Cortex of kidney (tissue), 1 donor: Measurements from ENCODE around the gene TMEFF2.
"Not testable (repeated sequence)": the region's sequence is repeated elsewhere in the genome, so short reads cannot be mapped to it uniquely, and the experiment has no call there.

Experiments
- DNase-seq: peaks from one replicate; lab custom pipeline; 2025; lab: John Stamatoyannopoulos, UW

Gene TMEFF2

DNA sequence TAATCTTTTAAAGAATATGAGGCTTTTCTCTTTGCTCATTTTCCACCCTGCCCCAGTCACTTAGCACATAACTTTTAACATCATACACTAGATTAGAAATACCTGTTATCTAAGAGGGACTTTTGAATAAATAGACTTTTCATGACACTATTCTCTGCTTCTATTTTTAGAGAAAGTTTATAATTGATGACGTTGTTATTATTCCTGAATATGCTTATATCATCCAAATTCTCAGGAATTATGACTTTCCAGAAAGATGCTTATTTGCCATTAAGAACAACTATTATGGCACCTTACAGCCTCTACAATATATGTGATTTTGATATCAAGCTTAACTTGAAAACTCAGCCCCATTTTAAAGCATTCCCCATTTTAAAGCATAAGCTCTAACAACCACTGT lies 11.4 kb downstream of the TMEFF2 start:
- DNase-seq: no peak

DNA sequence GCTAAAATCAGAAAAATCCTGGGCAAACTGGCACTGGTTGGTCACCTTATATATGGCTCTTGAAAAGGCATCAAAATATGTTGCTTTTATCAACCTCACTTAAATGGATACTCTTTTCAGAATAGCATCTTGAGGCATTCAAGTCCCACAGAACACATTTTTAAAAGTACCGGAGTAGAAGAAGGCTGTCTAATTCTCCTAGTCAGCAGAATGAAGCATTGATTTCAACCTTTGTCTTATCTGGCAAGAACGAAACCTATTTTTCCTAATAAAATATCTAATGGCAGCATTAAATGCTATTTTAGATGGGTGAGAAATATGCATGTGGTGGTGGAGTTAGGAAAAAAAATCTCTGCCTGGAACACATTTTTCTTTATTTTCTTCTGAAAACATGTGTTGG lies 27.8 kb downstream of the TMEFF2 start:
- DNase-seq: no peak

DNA sequence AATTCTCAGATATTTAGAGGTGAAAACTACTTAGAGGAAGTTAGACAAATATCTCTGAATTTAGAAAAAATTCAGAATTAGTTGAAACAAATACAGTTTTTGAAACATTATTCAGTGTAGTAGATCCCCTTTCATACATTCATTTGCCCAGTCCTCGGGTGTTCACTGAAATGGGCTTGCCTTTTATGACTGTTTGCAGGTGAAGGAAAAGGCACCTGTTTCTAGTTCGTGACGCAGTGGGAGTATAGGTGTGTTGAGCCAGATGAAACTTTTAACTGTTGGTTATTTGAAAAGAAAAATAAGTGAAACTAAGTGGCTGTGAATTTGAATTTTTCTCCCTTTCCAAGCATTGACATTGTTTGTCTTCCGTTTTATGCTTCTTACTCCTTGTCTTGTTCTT lies 28.9 kb downstream of the TMEFF2 start:
- no peak for DNase-seq

DNA sequence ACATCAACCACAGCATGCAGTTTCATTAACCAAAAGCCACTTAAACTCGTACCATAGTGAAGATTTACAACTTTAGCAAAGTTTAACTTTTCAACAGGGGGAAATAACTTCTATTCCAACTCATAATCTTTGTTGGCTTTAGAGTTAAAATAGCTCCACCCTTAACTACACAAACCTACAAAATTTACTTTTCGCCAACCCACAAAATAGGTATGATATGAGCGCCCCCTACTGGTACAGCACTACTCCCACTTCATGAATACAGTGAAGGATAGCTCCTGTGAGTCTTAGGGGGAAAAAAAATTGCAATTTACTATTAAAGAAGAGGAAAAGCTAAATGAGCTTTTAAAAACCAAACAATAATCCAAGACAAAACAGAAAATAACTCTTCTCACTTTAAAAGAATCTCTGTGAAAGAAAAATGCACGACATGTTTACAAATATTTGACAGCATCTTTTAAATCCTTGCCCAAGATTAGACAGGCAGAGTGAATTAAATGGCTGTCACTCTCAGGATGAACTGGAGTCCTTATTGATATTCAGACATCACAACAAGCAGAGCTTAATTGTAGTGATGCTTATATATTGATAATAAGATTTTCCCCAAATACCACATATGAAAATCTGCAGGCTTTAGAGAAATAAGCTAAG lies 32.2 kb downstream of the TMEFF2 start:
- no peak for DNase-seq

DNA sequence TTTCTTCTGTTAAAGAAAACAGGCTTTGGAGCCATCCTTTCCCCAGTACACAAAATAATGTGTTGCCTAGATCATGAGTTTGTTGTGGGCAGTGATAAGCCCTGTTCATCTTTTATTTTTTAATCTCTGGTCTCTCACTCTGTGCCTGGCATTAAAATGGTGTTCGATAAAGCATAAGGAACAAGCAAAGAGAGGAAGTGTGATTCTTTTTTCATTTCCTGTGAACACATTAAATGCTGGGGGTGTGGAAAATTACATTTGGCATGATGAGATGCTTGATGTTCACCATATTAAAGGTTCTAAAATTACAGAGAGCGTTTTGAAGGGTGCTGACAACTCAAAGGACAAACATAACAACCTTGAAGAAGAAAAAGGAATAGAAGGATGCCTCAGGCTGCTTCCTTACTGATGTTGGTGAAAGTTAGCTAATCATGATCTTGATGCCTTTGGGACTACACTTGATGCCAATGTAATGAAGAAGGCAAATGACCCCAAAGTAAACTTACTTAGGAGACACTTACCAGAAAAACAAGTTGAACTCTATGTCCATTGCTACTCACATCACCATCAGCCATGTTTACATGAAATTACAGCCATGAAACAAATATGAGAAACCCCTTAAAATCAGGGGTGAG lies 33.0 kb downstream of the TMEFF2 start:
- no peak for DNase-seq

DNA sequence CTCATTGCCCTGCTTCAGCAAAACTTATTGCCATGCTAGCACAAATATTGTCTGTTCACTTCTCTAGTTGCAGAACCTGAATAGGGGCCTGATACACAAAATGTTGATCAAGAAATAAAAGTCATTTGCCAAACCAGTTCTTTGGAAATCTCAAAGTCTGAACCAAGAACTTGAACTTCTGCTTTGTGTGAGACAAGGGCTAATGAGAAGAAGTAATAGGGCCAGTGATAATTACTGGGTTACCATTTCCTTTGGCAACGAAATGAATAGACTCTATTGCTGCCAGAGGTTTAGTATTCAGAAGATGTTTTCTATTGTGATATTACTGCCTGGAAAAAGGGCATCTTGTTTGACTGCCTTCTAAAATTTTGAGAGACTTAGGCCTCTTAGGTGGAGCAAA lies 35.0 kb downstream of the TMEFF2 start:
- no peak for DNase-seq

DNA sequence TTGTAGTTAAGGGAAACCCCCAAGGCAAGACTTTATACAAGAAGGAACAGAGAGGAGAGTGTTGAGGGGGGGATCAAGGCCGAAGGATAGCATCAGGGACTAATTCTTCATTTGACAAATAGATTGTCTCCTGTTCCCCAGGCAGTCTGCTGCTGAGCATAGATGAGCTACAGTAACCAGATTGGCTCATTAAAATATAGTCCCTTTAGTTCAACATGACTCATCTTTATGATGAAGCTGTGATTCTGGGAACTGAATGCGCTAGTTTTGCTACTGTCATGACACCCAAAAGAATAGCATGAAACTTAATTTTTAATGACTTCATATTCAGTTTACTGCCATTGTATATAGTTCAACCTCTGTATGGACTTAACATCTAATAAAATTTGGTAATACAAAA lies 35.5 kb downstream of the TMEFF2 start:
- no peak for DNase-seq

DNA sequence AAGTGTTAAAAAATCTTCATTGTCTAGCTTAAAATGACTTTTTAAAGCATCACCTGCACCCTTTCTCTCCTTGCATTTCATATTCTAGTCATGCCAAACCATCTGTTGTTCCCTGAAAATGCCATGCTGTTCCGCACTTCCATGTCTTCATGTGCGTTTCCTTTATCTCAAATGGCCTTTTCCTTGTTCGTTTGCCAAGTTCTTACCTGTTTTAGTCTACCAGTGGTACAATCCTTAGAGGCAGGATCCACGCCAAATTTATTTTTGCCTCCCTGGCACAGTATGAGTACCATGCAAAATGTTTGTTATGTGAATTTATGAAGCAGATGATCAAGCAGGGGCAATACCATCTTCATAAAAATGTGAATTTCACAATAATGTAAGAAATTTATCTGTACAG lies 37.0 kb downstream of the TMEFF2 start:
- DNase-seq: no peak

DNA sequence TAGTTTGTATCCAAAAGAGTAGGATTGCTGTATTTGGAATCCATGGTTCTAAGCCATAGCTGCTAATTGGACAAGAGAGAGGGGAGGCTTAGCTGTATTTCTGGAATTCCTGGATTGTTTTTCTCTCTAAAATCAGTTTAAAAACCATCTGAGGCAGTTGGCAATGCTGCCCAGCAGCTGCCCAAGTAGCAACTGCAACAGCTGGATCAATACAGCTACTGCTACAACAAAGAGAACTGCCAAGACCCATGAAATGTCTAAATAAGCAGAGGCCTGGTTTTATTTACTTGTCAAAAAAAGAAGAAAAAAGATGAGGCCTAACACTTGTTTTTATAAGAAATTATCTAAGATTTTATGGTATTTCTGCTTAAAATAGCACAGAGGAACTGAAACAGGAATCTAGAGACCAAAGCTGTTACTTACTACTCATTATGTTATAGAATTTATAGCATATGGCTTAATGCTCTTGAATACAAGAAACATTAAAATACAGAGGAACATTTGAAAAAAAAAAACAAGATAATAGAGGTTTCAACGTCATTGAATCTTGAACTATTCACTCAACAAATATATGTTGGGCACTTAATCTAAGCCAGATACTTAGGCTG lies 39.1 kb downstream of the TMEFF2 start:
- DNase-seq: no peak

DNA sequence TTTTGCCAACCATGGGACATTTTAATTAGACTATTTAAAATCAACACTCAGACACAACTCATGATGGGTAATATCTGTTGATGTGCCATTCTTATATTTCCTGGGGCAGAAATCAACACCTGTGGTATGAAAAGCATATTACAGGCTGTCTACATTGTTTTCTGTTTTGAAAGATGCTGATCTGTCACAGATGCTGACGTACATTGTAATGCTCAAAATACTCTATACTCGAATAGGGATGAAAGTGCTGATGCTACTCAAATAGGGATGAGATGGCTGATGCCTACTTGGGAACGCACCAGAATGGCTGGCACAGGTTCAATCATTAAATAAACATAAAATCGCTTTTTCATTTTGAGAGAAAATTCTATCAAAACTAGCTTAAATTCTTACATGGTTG lies 41.2 kb downstream of the TMEFF2 start:
- no peak for DNase-seq

DNA sequence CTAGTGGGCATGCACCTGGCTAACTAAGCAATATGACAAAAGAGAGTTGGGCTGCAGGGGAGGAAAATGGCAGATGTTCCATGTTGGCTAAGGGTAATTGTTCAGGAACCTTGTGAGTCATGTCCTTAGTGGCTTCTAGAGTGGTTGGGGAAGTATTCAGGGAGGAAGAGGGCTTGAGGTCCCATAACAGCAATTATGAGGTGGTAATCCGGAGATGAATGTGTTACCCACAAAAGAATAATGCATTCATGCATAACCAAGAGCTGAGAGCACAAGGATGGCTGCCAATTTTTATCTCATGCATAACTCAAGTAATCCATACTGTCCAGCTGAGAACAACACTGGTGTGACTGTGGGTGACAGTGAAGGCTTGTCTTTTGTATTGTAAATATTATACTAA lies 42.9 kb downstream of the TMEFF2 start:
- no peak for DNase-seq

DNA sequence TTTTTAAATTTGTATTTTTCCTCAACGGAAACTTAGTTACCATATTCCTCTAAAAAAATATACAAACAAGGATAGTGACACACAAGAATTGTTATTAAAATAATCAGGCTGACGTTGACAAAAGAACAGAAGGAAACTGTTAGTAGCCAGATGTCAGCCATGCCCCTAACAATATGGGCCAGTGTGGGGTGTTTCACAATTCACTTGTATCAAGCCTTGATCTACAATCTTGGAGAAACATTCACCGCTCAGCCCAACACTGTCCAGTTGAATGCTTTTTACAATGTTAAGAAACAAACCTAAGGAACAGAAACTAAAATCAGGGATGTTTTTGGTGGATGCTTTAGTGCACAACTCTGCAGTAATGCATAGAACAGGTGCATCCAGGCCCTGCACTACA lies 44.6 kb downstream of the TMEFF2 start:
- no peak for DNase-seq

DNA sequence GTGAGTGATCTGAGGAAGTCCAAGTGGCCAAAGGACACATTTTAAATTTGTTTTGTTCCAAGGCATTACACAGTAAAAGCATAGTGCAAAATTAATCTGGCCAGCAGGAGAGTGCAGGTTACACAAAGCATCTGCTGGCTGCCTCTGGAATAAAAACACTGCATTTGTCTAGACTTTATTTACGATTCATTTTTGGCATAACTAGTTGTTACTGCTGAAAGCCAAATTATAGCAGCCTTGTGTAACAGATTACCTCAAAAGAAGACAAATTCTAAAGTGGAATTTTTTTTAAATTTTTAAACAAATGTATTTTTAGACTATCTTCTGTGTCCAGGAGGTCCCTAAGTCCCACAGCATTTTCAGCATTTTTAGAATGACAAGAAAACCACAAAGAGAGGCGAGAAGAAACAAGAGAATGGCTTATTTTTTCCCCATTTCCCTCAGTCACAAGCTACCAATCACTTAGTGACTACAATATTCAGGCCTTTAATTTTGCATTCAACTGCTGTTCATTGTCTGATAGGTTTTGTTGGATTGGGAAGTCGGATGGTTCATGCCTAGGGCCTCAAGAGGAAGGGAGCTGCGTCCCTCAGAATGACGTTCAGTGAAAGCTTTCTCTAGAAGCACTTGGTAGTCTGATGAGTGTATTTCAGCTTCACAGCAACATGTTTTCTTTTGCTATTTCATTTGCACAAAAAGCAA lies 46.0 kb downstream of the TMEFF2 start:
- no peak for DNase-seq

DNA sequence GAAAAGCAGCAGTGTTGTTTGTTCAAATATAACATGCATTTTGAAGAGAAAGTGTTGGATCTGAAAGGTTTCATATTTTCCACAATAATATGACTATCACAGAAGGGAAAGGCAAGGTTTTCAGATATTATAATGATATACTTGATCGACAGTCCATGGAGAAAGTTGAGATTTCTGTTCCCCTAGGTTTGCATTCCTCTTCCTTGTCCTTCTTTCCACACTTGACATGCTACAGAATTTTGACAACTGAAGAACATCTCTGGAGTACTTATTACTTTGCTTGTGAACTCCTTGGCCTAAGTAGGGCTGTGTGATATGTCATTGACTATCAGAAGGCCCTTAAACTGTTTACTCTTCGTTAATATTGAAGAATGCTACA lies 46.5 kb downstream of the TMEFF2 start:
- no peak for DNase-seq

DNA sequence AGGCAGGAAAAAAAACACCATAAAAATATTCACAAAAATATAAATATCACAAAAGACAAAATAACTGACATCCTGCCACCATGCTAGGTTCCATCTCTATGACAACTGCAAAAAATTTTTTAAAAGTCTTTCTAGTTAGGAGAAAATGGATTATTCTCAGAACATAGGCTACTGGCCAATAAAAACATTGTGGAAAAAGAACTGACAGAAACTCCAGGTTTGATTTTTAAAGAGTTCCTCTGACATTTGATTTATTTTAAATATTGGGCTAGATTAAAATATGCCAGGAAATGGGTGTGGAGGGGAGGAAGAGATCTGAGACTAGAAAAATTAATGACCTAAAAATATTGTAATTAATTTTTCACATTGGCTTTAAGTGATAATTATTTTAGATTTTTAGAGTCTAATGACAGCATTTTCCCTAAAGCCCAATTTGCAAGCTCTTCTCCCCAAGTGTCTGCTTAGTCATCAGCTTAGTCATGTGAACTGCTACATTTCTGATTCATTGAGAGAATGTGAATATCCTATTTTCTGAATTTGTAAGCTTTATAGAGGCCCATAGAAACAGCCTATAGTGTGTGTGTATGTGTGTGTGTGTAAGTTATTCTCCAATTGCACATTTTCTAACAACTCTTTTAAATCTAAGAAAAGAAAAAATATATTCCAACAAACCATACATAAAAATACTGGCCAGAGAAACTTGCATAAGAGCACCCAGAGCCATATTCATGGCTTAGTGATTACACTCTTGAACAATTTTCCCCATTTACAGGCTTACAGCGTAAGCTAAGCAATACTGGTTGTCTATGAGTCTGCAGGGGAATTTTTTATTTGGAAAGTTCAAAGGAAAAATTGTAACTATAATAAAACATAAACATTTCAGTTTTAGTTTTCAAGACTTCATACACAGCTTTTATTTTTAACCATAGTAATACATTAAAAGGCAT lies 48.4 kb downstream of the TMEFF2 start:
- DNase-seq: no peak

DNA sequence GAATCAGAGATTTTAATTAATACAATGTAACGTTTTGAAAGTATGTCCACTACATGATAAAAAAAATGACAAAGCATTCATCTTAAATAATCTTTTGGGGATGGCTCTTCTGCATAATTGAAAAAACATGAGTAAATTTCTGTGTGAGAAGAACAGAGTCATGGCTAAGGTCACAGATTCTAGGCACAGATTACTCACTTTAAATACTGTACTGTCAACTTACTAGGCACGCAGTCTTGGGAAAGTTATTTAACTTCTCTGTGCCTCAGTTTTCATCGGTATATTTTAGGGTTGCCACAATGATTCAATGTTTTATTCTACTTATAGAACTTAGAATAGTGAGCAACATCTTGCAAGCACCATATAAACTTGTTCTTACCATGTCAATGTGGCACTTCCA lies 49.2 kb downstream of the TMEFF2 start:
- no peak for DNase-seq

DNA sequence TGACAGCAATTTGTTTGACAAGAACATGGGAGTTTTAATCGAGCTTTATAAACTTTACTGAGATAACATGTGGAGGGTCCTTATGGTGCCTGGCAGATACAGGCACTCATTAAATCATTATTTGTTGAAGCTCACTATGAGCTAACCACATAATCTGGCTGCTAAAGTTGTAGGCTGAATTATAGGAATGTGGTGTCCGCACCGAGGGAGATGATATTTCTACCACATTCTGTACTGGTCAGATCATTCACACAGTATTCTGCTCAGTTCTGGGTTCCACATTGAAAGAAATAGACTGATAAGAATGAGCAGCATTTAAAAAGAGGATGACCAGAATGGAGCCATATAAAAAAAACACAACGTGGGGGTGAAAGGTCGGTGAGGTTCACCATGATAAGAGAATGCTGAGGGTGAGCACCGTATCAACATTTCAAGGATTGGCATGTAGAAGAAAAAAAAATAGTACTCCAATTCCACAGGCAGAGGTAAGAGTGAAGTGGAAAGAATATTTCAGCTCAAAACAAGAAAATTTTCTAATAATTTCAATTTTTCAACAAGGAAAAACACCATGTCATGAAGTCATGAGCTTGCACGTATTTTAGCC lies 54.4 kb downstream of the TMEFF2 start:
- no peak for DNase-seq

DNA sequence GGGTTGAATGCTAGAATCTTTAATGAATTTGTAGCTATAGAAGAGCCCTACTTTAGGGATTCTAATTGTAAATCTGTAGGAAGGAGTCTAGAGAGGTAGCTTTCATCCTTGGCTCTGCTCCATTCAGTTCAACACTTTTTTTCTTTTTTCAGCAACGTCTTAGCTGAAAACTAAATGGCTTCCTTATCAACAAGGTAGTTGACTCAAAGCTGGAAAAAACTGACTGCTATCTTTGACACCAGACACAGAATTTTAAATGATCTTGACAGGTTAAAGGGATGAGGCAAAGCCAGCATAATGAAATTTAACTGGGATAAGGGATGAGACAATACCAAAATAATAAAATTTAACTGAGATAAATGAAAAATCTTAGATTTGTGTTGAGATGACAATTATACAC lies 54.9 kb downstream of the TMEFF2 start:
- DNase-seq: no peak

DNA sequence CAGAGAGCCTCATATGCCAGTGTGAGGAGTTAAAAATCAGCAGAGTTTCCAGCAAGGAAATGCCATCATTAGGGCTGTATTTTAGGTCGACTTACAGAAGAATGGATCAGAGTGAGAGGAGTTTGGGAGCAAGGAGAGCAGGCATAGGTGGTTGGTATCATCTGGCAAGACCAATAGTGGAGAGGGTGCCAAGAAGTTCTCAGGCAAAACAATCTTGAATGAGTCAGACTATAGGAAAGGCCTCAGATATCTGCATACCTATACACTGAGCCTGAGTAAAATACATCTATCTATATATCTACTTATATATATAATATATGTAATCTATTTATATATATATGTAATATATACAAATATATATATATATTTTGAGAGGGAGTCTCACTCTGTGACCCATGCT lies 57.3 kb downstream of the TMEFF2 start:
- DNase-seq: no peak

DNA sequence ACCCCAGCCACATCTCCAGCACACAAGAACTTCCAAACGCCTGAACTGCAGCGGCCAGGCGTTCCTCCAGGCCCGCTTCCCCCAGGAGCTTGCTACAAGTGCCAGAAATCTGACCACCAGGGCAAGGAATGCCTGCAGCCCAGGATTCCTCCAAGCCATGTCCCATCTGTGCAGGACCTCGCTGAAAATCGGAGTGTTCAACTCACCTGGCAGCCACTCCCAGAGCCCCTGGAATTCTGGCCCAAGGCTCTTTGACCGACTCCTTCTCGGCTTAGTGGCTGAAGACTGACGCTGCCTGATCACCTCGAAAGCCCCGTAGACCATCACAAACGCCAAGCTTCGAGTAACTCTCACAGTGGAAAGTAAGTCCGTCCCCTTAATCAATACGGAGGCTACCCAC lies 62.1 kb downstream of the TMEFF2 start:
- not testable (repeated sequence) for DNase-seq

DNA sequence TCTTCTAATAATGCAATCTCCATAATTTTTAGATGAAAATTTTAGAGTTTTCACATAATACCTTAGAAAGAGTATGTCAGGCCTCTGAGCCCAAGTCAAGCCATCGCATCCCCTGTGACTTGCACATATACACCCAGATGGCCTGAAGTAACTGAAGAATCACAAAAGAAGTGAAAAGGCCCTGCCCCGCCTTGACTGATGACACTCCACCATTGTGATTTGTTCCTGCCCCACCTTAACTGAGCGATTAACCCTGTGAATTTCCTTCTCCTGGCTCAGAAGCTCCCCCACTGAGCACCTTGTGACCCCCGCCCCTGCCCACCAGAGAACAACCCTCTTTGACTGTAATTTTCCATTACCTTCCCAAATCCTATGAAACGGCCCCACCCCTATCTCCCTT lies 64.4 kb downstream of the TMEFF2 start:
- not testable (repeated sequence) for DNase-seq

DNA sequence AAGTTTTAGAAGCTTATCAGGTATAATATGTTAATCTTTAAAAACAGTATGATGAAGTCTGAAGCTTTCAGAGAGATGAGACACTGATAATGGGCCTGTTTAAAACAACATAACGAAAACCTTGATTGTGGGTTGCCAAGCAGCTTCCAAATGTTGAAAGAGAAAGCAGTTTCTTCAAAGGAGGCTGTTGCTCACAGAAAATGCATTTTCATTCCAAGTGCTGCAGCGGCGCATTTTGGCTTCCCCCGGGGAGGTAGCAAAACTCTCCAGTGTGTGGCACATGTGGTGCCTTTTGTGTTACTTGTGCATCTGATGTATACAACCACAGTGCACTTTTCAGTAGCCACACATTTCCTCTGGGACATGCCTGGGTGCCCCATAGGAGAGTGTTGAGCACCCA lies 66.1 kb downstream of the TMEFF2 start:
- DNase-seq: no peak
